NT2/D1 (cell line): ENCODE measurements around the gene FBXO22.
"Not testable (repeated sequence)": the region's sequence is repeated elsewhere in the genome, so short reads cannot be mapped to it uniquely, and the experiment has no call there.

Experiments used
- DNase-seq: peaks from one replicate; pipeline ENCODE4 v3.0.0-alpha.2; 2011; ENCODE audit warnings: low read depth, low spot score
- H3K27me3 ChIP-seq: 2 replicates; pipeline ENCODE4 v1.6.0; 2011; ENCODE audit warnings: mild to moderate bottlenecking; ENCODE audit not compliant: insufficient read length, insufficient read depth
- H3K36me3 ChIP-seq: 2 replicates; pipeline ENCODE4 v1.6.1; 2011; ENCODE audit warnings: mild to moderate bottlenecking, low read length, mixed read lengths; ENCODE audit not compliant: insufficient read depth, insufficient read length
- H3K4me1 ChIP-seq: 2 replicates; pipeline ENCODE4 v1.5.1; 2011; ENCODE audit not compliant: insufficient read depth, insufficient read length
- H3K4me3 ChIP-seq: 2 replicates; pipeline ENCODE4 v1.5.1; 2011; ENCODE audit warnings: low read depth; ENCODE audit not compliant: insufficient read length
- H3K9ac ChIP-seq: 2 replicates; pipeline ENCODE4 v1.6.0; 2011; ENCODE audit warnings: low read depth; ENCODE audit not compliant: insufficient read length
- H3K9me3 ChIP-seq: 2 replicates; pipeline ENCODE4 v1.5.1; 2011; ENCODE audit warnings: mild to moderate bottlenecking, low read length; ENCODE audit not compliant: insufficient read depth
- SUZ12 ChIP-seq: IDR thresholded peaks from 2 replicates; pipeline ENCODE4 v1.6.1; 2011; ENCODE audit not compliant: insufficient read length, insufficient read depth; ENCODE audit errors: extremely low read depth
- YY1 ChIP-seq: IDR thresholded peaks from 2 replicates; pipeline ENCODE4 v1.6.1; 2011; ENCODE audit not compliant: insufficient read length, insufficient read depth
- ZNF274 ChIP-seq: IDR thresholded peaks from 2 replicates; pipeline ENCODE4 v1.6.1; 2011; ENCODE audit warnings: mild to moderate bottlenecking, low read depth, low read length

The FBXO22 gene

DNA sequence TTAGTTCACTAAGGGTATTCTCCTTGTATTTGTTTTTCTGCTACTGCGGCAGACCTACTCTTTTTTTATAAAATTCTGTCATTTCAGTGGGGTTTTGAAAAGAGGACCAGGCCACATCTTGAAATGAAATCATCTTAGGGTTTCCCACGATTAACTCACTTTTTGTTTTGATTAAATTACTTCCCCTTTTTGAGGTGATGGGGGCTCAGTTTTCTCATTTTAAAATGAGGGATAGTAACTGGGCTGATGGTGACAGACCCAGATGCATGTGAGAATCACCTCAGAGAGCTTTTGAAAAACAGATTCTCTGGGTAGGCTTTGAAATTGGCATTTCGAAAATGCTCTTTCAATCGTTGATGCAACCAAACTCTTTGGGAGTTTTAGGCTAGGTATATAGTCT, 36.2 kb upstream of the FBXO22 start:
- Histone ChIP-seq H3K27me3 (no peaks in the 10 kb centered on the region), H3K9ac (no peak overlapping the region), H3K4me1 (no peaks in the 10 kb centered on the region), H3K36me3 (peaks cover 13% of the 10 kb centered on the region), H3K4me3 (no peak overlapping the region), H3K9me3 (no peaks in the 10 kb centered on the region)
- DNase-seq, result no peak
- TF ChIP-seq SUZ12 (no peak), YY1 (no peak), ZNF274 (no peak)

- H3K36me3 ChIP-seq, result peaks cover 13% of the 10 kb centered on the region
- H3K9me3 ChIP-seq, result no peaks in the 10 kb centered on the region
- H3K4me1 ChIP-seq, result no peaks in the 10 kb centered on the region
- no peaks in the 10 kb centered on the region for H3K27me3 ChIP-seq
- no peak overlapping the region for H3K9ac ChIP-seq
- H3K4me3 ChIP-seq, result no peak overlapping the region
- no peak for DNase-seq
- no peak for TF ChIP-seq SUZ12
- no peak for TF ChIP-seq YY1
- no peak for TF ChIP-seq ZNF274
Measured at GRCh38 chr15:75868019-75868418, 35.7 kb upstream of the FBXO22 start.

DNA sequence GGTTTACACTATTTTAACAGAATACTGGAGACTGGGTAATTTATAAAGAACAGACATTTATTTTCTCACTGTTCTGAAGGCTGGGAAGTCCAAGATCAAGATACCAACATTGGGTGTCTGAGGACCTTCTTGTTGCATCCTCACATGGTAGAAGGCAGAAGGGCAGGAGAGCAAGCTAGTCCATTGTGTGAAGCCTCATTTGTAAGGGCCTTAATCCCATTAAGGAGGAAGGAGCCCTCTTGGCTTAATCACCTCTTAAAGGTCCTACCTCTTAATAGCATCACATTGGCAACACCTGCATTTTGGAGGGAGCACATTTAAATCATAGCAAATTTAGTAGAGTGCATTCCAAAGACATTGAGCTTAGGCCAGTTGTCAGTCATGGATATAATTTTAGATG, 34.2 kb upstream of the FBXO22 start:
- peaks cover 20% of the 10 kb centered on the region for H3K36me3 ChIP-seq
- H3K4me3 ChIP-seq, result no peak overlapping the region
- H3K9ac ChIP-seq, result no peak overlapping the region
- TF ChIP-seq SUZ12 (no peak), YY1 (no peak), ZNF274 (no peak)
- H3K4me1 ChIP-seq, result no peaks in the 10 kb centered on the region
- no peaks in the 10 kb centered on the region for H3K9me3 ChIP-seq
- peak; percentile 28 for DNase-seq
- no peaks in the 10 kb centered on the region for H3K27me3 ChIP-seq

GRCh38 chr15:75871589-75871988, 32.1 kb upstream of the FBXO22 start:
- H3K4me1 ChIP-seq, DNase-seq, H3K9me3 ChIP-seq, H3K27me3 ChIP-seq, H3K4me3 ChIP-seq, H3K9ac ChIP-seq: not testable (repeated sequence)
- H3K36me3 ChIP-seq, result peaks cover 36% of the 10 kb centered on the region

GRCh38 chr15:75872403-75872990, 31.2 kb upstream of the FBXO22 start:
- TF ChIP-seq ZNF274 (no peak), YY1 (no peak)
- Histone ChIP-seq H3K9me3 (no peaks in the 10 kb centered on the region), H3K9ac (no peak overlapping the region), H3K27me3 (no peaks in the 10 kb centered on the region), H3K36me3 (peaks cover 41% of the 10 kb centered on the region), H3K4me3 (no peak overlapping the region), H3K4me1 (no peaks in the 10 kb centered on the region)
- DNase-seq, result no peak

DNA sequence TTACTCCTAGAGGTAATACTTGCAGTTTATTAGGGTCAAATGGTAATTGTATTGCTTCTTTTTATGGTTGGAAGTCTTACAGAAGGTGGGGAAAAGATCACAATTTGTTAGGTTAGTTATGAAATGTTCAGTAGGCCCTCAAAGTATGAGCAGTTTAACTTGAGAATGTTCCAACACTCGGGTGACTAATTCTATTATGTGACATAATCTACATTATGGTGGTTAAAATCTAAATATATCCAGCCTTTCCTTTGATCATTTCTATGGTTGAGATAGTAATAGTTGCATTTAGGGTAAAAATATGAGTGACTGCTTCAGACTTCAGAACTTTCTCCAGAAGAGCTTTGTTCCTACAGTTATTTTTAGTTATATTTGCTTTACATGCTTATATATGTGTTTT, 19.6 kb upstream of the FBXO22 start:
- DNase-seq, result no peak
- Histone ChIP-seq H3K4me3 (no peak overlapping the region), H3K9me3 (no peaks in the 10 kb centered on the region), H3K36me3 (peaks cover 44% of the 10 kb centered on the region), H3K4me1 (no peaks in the 10 kb centered on the region), H3K27me3 (no peaks in the 10 kb centered on the region), H3K9ac (no peak overlapping the region)
- no peak for TF ChIP-seq YY1
- no peak for TF ChIP-seq ZNF274
- no peak for TF ChIP-seq SUZ12

DNA sequence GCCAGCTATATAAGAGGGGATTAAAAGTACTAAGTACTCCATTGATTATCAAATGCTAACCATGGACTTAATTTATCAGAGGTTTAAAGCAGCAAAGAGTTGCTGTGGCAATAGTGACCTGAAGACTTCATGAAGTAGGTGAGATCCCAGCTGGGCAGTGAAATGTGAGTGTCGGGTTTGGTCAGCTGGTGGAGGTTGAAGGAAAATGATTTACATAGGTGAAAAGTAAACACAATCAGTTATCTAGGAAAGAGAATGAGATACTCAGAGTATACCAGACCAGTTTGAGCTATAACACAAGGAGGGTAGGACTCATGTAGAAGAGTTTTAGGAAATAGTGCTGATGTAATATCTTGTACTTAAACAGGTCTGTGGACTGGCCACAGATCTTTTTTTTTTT, 16.5 kb upstream of the FBXO22 start:
- no peaks in the 10 kb centered on the region for H3K4me1 ChIP-seq
- H3K9ac ChIP-seq, result no peak overlapping the region
- H3K27me3 ChIP-seq, result no peaks in the 10 kb centered on the region
- H3K9me3 ChIP-seq, result no peaks in the 10 kb centered on the region
- TF ChIP-seq ZNF274 (no peak), YY1 (no peak), SUZ12 (no peak)
- H3K4me3 ChIP-seq, result no peak overlapping the region
- H3K36me3 ChIP-seq, result peaks cover 27% of the 10 kb centered on the region
- no peak for DNase-seq

DNA sequence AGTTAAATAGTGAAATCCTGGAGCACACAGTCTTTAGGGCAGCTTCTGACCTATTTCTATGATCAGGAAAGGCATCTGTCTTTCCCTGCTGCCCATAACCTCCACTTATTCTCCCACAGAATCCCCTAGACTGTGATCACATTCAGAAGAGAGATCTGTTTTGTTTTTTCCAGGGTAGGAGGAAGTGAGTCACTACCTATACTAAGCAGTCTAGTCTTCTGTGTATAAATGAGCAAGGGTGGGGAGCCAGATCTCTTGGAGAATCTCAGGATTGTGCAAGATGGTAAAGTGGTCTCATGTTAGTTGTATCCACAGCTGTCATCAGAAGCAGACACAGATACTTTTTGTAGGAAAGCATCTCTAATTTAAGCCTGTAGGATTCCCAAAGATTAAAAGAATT, 11.8 kb upstream of the FBXO22 start:
- no peak for DNase-seq
- Histone ChIP-seq H3K9ac (no peak overlapping the region), H3K27me3 (no peaks in the 10 kb centered on the region), H3K4me1 (no peaks in the 10 kb centered on the region), H3K4me3 (no peak overlapping the region), H3K36me3 (peaks cover 17% of the 10 kb centered on the region), H3K9me3 (no peaks in the 10 kb centered on the region)
- TF ChIP-seq YY1, result no peak
- TF ChIP-seq ZNF274, result no peak
- no peak for TF ChIP-seq SUZ12
